ENCODE results near the gene LGR6. TPM values are rescaled to one million over a fixed set of nuclear protein-coding genes. Genes with fewer than 3 reads are reported as not detected.
A peak's percentile ranks its signal among the peaks of the same experiment; 100 is the strongest.

The LGR6 gene
- total and polyA plus RNA-seq, 2 of the 8 experiments (the other 6 are each of a cell fraction or from before 2014, with no cell fraction given), result 0.50 to 1.0 TPM

DNA sequence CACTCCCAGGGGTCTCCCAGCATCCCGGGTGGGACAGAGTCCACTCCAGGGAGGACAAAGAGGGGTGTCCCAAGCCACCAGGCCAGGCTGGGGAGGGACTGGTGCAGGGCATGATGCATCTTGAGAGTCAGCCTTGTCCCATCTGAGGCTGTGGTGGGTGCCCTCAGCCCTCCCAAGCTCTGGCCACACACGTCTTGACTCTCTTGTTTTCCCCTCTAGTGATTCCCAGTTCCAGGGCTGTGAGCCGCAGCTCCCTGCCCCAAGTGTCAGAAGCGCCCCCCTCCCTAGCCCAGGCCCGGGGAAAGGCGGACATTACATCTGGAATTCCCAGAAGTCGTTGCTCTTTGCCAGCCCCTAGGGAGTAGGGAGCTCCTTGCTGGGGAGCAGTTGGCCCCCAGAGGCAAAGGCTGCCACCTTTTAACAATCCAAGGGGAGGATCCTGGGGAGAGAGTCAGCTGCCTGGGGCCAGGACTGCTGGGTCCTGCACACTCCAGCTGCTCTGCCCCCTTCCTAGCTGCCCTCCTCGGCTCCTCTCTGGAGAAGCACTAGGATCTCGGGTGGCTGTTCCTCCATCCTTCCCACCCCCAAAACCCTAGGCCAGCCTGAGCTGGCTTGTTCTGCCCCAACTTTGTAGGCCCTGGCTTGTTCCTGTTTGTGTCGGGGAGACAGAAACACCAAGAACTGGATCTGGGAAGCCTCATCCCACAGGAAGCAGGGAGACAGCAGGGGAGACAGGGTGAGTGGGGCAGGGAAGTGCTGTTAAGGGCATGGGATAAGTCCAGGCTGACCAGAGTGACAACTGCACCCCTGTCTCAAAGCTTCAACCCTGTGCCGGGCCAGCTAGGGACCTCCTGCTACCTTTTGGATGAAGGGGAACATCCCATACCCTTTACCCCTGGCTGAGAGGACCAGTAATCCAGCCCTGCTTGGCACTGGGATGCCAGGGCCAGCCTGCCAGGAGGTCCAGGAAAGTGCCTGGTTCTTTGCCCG lies 30.0 kb upstream of the LGR6 start:
- ChIA-PET CTCF (ENCODE audit: partially characterized antibody) (interaction anchor here (0.6 to 10.1 kb wide), 9 partner anchors 8 to 158 kb away, joined by 3 to 77 read pairs (median 5); no protein-coding TSS in a partner anchor), POLR2A (ENCODE audit: partially characterized antibody) (interaction anchor here (1.0 to 2.7 kb wide), 4 partner anchors 17 to 153 kb away, joined by 3 to 6 read pairs (median 4); partner anchors contain the start of gene ELF3)
- Histone ChIP-seq H3K23me2 (ENCODE audit: low read depth, low read length) (no peaks in the 10 kb centered on the region), H3K4me3 (ENCODE audit: extremely low read depth in 1 of 4, insufficient read depth in 2 of 4, low read depth in 3 of 4, low read length in 4 of 4) (no peak overlapping the region), H2BK15ac (ENCODE audit: low read length) (no peak overlapping the region), H2AFZ (ENCODE audit: low read length) (no peak overlapping the region), H3K18ac (ENCODE audit: extremely low read depth, low read length) (peak overlapping the region; percentile 53; the same call in 1 of the 2 replicates), H3K79me2 (ENCODE audit: control insufficient read depth in 1 of 2, insufficient read depth in 2 of 2, low read length in 2 of 2) (no peaks in the 10 kb centered on the region), H3K27me3 (replicated peaks in 1 of 4; ENCODE audit: control insufficient read depth in 3 of 4, extremely low read depth in 1 of 4, insufficient read depth in 3 of 4, low read length in 3 of 4) (no peaks in the 10 kb centered on the region), H3K14ac (ENCODE audit: insufficient read length) (no peak overlapping the region), H2BK120ac (replicated peaks; ENCODE audit: low read depth, low read length) (no peak overlapping the region), H3K9me3 (ENCODE audit: insufficient read depth in 2 of 2, low read depth in 1 of 2, low read length in 1 of 2) (no peaks in the 10 kb centered on the region), H3K27ac (ENCODE audit: low read depth, low read length) (no peak overlapping the region), H2AK5ac (ENCODE audit: low read depth, low read length) (no peak overlapping the region), H4K91ac (replicated peaks; ENCODE audit: insufficient read length, low read length) (no peak overlapping the region), H3K4ac (replicated peaks; ENCODE audit: insufficient read length, low read depth, low read length) (no peak overlapping the region), H2BK20ac (ENCODE audit: low read length) (no peak overlapping the region), H4K8ac (ENCODE audit: extremely low read depth, insufficient read depth, low read length) (peak overlapping the region; percentile 29; the same call in 1 of the 2 replicates), H4K20me1 (replicated peaks in 1 of 2; ENCODE audit: control insufficient read depth in 1 of 2, insufficient read depth in 2 of 2, low read length in 2 of 2) (no peaks in the 10 kb centered on the region), H2BK12ac (ENCODE audit: low read depth, low read length) (peak overlapping the region; percentile 50; the same call in 1 of the 2 replicates), H3K23ac (ENCODE audit: insufficient read length) (no peak overlapping the region), H3K4me2 (ENCODE audit: insufficient read depth in 1 of 2, low read depth in 2 of 2, low read length in 2 of 2) (no peak overlapping the region), H3K4me1 (replicated peaks in 1 of 4; ENCODE audit: control insufficient read depth in 3 of 4, insufficient read depth in 4 of 4, low read length in 3 of 4) (peaks cover 2 to 29% (median 14%) of the 10 kb centered on the region in 4 experiments), H3K9ac (replicated peaks in 1 of 4; ENCODE audit: extremely low read depth in 1 of 4, low read depth in 3 of 4, low read length in 3 of 4) (no peak overlapping the region), H3K79me1 (ENCODE audit: low read depth, low read length) (no peaks in the 10 kb centered on the region), H2BK5ac (ENCODE audit: low read depth, low read length) (no peak overlapping the region), H4K5ac (ENCODE audit: insufficient read length, low read depth, low read length) (no peak overlapping the region), H3K36me3 (ENCODE audit: control insufficient read depth in 2 of 4, insufficient read depth in 4 of 4, low read length in 3 of 4) (no peaks in the 10 kb centered on the region), H3K56ac (replicated peaks; ENCODE audit: insufficient read length, low read depth, low read length) (no peak overlapping the region)
- DNase-seq (ENCODE audit: low read depth in 1 of 2, low spot score in 2 of 2), result no peak
- no peak for FAIRE-seq
- WGBS, 2 experiments (ENCODE audit: extremely low coverage in 1 of 2, insufficient coverage in 1 of 2, insufficient read length in 1 of 2, insufficient replicate concordance in 2 of 2, low coverage in 1 of 2, low lambda C conversion rate in 2 of 2, missing lambda C conversion rate in 1 of 2), result 89% methylated on average over 12 of the region's 12 CpGs; no CpG with 5 or more reads in 1 of the 2 experiments
- no peak for TF ChIP-seq GTF2F1 (IDR thresholded peaks at IDR 0.05; ENCODE audit: borderline replicate concordance, low read depth, low read length)
- no peak for TF ChIP-seq KDM1A (IDR thresholded peaks at IDR 0.05; ENCODE audit: borderline replicate concordance, low read length)
- no peak for TF ChIP-seq CTBP2 (IDR thresholded peaks at IDR 0.05; ENCODE audit: borderline replicate concordance, insufficient read depth, insufficient read length, low read length)
- TF ChIP-seq NANOG (IDR thresholded peaks at IDR 0.05; ENCODE audit: insufficient read depth, low read depth, low read length, poor library complexity, severe bottlenecking), result no peak
- no peak for TF ChIP-seq CBX5 (IDR thresholded peaks at IDR 0.05; ENCODE audit: low read depth, low read length)
- no peak for TF ChIP-seq BCL11A (IDR thresholded peaks at IDR 0.05; ENCODE audit: low read depth in 2 of 2, low read length in 2 of 2)
- no peak for TF ChIP-seq HDAC6 (IDR thresholded peaks at IDR 0.05; ENCODE audit: low read depth, low read length)
- TF ChIP-seq EZH2 (IDR thresholded peaks at IDR 0.05; ENCODE audit: low read depth, low read length, severe bottlenecking), result no peak
